Measurements from ENCODE around the gene PPP2R3A.

PPP2R3A gene

GRCh38 chr3:136194409-136195257 is 229.1 kb downstream of the PPP2R3A start:
- no peak for DNase-seq (ENCODE audit: low spot score)

DNA sequence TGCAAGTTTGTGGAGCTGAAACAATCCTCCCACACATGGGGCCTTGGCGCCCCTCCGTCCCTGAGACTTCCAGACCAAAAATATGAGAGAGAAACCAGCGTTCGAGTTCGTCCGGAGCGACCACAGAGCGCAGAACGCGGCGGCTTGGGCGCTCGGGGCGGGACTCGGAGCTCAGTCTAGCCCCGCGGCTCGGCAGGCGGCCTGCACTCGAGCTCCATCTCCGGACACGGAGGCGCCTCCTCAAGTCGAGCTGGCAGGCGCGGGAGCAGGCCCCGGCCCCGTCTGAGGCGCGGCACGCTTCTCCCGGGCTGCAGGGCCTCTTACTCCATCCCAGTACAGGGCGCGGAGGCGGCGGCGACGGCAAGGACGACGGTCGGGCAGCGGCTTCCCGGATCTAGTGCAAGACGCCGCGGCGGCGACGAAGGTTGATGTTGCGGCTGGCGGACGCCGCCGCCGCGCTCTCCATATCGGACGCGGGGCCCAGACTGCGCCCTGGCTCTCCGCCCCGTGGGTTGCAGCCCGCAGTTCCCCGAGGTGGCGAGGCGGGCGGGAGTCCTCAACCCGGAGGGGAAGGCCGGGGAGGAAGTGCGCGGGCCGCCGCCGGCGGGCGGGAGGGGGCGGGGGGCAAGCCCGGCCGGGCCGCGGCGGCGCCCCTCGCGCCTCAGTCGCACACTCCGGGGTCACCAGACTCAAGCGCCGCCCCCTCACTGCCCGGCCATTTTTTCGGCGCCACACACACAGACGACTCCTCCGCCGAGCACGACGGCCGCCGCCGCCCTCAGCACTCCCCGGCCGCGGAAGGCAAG is 229.9 kb downstream of the PPP2R3A start:
- DNase-seq (ENCODE audit: low spot score) = peak; percentile 91

- no peak for DNase-seq (ENCODE audit: low spot score)
Observed at GRCh38 chr3:136196064-136196400, 230.5 kb downstream of the PPP2R3A start, which contains the start of gene MSL2. MSL2 (minus strand) TSS chr3:136196335; CDS start chr3:136195113, 1,222 bp downstream.

DNA sequence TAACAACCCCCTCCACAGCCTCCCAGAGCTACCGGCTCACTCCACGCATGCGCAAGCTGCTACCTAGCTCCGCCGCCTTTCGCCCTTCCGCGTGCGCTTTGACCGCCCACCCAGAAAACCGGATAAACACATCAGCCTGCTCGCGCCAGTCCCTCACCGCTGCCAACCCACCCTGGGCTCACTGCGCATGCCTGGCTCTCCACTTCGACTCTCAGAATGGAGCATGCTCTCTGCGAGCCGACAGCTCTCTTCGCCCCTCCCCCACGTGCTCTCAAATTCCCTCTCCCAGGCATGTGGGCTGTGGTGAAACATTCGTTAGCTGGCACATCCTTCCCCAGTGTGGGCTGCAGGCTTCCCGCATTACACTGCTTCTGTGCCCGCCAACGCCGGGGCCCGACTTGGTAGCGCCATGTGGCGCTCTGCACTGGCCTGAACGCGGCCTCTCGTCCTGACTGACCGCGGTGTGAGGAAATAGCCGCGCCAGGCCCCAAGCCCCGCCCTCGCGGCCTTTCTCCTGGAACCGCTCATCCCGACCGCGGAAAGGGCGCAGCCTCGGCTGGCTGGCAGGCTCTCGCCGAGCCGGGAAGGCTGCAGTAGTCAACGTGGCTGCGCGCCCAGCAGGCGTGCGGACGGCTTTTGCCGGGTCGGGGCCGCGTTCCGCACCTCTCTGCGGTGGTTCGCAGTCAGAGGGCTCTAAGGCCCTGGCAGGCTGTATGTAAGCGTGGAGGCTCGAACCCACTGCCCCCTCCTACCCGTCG is 231.1 kb downstream of the PPP2R3A start:
- peak; percentile 100 for DNase-seq (ENCODE audit: low spot score)

DNA sequence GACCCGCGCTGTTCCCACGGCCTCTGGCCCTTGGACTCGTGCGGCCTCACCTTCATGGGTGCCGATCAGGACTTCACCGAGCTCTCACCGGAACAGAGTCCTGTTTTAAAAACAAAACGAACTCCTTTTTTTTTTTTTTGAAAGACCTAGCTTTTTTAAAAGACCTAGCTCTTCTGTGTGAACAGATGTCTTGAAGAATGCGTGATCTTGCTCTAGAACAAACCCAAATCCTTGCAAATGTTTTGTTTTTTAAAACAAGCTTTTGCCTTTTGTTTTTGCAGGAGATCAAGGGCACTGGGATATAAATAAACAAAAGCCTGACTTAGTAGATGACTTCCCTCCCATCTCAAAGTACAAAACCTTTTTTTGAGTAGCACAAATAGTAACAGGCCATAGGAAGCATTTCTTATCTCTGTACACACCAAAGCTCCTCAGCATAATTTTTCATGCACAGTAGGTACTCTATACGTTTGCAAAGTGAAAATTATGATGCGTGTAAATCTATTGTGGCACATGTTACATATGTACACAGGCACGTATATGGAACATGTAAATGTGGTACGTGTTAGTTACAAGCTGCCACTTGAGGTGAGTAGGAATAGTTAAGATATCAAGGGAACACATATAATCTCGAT is 231.7 kb downstream of the PPP2R3A start:
- DNase-seq (ENCODE audit: low spot score) = no peak
